Measurements from ENCODE around the gene ZNF181.

The ZNF181 gene

DNA sequence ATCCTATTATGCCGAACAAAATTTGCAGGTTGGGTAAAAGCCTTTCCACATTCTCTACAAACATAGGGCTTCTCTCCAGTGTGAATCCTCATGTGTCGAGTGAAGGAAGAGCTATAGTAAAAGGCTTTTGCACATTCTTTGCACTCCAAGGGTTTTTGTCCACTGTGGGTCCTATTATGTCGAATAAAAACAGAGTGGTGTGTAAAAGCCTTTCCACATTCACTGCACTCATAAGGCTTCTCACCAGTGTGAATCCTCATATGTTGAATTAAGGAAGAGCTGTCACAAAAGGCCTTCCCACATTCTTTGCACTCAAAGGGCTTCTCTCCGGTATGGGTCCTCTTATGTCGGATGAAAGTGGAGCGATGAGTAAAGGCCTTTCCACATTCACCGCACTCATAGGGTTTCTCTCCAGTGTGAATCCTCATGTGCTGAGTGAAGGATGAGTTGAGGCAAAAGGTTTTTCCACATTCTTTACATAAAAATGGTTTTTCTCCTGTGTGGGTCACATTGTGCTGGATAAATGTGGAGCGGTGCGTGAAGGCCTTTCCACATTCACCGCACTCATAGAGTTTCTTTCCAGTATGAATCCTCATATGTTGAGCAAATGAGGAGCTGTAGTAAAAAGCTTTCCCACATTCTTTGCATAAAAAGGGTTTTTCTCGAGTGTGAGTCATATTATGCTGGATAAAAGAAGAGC is 25.3 kb downstream of the ZNF181 start:
- DNase-seq (ENCODE audit: low read depth), result no peak

- no peak for DNase-seq (ENCODE audit: low read depth)
Measured at GRCh38 chr19:34766386-34766785, 32.3 kb downstream of the ZNF181 start.

- DNase-seq (ENCODE audit: low read depth), result no peak
Measured at GRCh38 chr19:34767951-34768350, 33.9 kb downstream of the ZNF181 start.

- DNase-seq (ENCODE audit: low read depth), result peak; percentile 84
Measured at GRCh38 chr19:34772697-34773554, 38.9 kb downstream of the ZNF181 start, which contains the start of gene ZNF599. TSS of gene ZNF599 (minus strand) at chr19:34773215. CDS start at chr19:34772841, 374 bp downstream.

DNA sequence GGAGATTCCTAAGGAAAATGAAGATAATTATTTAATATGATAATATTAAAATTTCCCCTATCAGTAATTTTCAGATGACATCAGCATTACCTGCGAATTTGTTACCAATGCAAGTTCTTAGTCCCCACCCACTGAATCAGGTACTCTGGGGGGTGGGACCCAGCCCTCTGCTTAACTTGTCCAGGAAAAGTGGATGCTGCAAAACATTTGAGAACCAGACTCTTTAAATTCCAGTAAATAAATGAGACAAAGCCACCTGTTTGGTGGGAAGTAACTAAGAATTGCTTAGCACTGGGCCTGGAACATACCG is 39.5 kb downstream of the ZNF181 start:
- DNase-seq (ENCODE audit: low read depth), result no peak

- DNase-seq (ENCODE audit: low read depth), result no peak
Measured at GRCh38 chr19:34774857-34775256, 40.8 kb downstream of the ZNF181 start.

DNA sequence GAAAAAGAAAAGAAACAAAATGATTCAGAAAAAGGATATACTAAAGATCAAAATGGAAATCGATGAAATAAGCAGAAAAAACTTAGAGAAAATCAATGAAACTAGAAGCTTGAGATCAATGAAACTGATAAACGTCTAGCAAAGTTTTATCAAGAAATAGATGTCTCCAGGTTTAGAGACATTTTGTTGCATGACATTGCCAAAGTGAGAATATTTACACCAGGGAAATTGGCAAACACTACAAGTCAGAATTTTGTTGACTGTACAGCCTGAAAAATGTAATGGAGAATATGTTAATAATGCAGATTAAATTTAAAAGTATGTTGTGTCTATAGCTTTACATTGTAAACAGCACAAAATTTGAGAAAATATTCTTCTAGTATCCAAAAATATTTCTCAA is 44.3 kb downstream of the ZNF181 start:
- no peak for DNase-seq (ENCODE audit: low read depth)

GRCh38 chr19:34779652-34780051 is 45.6 kb downstream of the ZNF181 start:
- DNase-seq (ENCODE audit: low read depth), result no peak

- DNase-seq (ENCODE audit: low read depth), result no peak
Measured at GRCh38 chr19:34786236-34786635, 52.2 kb downstream of the ZNF181 start.

DNA sequence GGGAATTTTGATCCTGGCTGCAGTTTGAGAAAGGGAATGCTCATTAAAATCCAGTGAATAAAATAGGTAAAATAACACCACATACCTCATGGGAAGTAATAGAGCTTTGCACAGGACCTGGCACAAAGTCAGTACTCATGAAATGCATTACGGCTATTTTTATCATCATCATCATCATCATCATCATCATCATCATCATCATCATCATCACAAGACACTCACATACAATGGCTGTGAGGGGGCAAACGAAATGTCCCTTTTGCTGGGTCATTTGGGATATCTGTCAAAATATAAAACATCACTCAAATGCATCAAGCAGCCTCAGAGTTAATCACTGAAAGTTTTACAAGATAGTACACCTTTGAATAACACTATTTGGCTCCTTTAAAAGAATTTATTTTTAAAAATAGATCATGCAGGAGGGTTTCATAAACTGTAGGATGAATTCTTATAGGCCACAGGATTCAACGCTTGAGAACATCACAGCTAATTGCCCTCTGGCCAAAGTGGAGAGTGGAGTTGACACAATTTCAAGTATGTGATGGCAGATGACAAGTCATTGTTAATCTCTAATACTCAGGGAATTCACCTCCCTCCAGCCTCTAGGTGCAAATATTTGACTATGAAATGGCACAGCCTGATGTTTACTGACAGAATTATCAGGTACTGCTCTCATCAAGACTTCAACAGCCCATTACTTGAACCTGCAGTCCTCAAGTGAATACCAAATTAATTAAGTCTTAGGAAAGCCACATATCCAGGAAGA is 53.2 kb downstream of the ZNF181 start:
- no peak for DNase-seq (ENCODE audit: low read depth)

DNA sequence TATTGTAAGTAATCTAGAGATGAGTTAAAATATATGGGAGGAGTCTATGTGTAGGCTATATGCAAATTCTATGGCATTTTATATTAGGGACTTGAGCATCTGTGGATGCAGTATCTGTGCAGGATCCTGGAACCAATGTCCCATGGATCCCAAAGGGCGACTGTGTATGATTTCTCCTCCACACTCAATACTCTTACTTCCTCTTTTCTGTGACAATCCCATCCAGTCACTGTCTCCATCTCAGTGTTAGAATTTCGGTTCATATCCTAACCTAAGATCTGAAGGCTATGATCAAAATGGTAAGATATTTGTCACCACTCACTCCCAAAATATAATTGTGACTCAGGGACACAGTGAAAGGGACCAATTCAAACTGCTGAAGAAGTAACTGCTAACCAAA is 54.0 kb downstream of the ZNF181 start:
- DNase-seq (ENCODE audit: low read depth), result no peak

DNA sequence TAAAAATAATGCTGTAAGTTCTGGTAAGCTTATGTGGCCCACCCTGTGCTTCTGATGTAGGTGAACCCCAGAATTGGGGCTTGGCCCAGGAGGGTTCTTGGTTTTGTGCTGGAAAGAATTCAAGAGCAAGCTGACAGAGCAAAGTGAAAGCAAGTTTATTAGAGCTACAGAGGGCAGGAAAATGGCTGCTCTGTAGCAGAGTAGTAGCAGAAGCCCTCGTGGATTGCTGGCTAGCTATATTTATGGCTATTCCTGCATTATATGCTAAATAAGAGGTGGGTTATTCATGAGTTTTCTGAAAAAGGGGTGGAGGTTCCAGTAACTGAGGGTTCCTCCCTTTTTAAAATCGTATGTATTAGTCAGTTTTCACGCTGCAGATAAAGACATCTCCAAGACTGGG is 59.5 kb downstream of the ZNF181 start:
- DNase-seq (ENCODE audit: low read depth), result no peak

GRCh38 chr19:34794066-34794960 is 60.3 kb downstream of the ZNF181 start:
- DNase-seq (ENCODE audit: low read depth), result no peak

All from activated T-cell treated with anti-CD3 and anti-CD28 coated beads for 24 hours (primary cell).